PC-9 (cell line): Measurements from ENCODE around the gene CHN1. TPM values are rescaled to one million over a fixed set of nuclear protein-coding genes. Genes with fewer than 3 reads are reported as not detected.

Experiments
- BruUV-seq: library from RNA; stranded (reverse); fragments of 400-500 nt; replicated peaks from 2 replicates; lab custom pipeline; 2021; lab: Mats Ljungman, UMichigan
- CTCF ChIA-PET: fragments of 300-600 bp; sonication (Branson Sonifier 250); formaldehyde crosslinking; loops from one replicate; lab custom pipeline; 2022; ENCODE audit warnings: antibody characterized with exemption; lab: Charles Lee
- POLR2A ChIA-PET: fragments of 300-600 bp; sonication (Branson Sonifier 250); formaldehyde crosslinking; loops from one replicate; lab custom pipeline; 2022; ENCODE audit warnings: antibody characterized with exemption; ENCODE audit not compliant: unreplicated experiment; lab: Charles Lee
- DNase-seq, 2 experiments: peaks; one replicate each; pipeline versions ENCODE4 v3.0.0 to v3.0.0-alpha.2; 2015 to 2022; ENCODE audit warnings: mixed read lengths in 1 of 2
- H2AFZ ChIP-seq: fragments of 200-600 bp; sonication (generic); 2 replicates; pipeline ENCODE4 v1.8.1; 2017; ENCODE audit warnings: antibody characterized with exemption
- H3F3A ChIP-seq: fragments of 200-600 bp; sonication (generic); 2 replicates; pipeline ENCODE4 v1.8.1; 2017; ENCODE audit warnings: antibody characterized with exemption, mild to moderate bottlenecking, low read depth; ENCODE audit not compliant: insufficient read depth
- H3K27ac ChIP-seq: fragments of 200-600 bp; sonication (generic); 2 replicates; pipeline ENCODE4 v1.6.1; 2016; ENCODE audit warnings: mixed run types
- H3K27me3 ChIP-seq: fragments of 200-600 bp; sonication (generic); 2 replicates; pipeline ENCODE4 v1.6.1; 2016; ENCODE audit warnings: low read depth, mixed run types; ENCODE audit not compliant: insufficient read depth
- H3K36me3 ChIP-seq: fragments of 200-600 bp; sonication (generic); 2 replicates; pipeline ENCODE4 v1.6.1; 2016; ENCODE audit warnings: low read depth, mixed run types
- H3K4me1 ChIP-seq: fragments of 200-600 bp; sonication (generic); replicated peaks from 2 replicates; pipeline ENCODE4 v1.6.1; 2016; ENCODE audit warnings: mixed run types; ENCODE audit not compliant: insufficient read depth
- H3K4me2 ChIP-seq: fragments of 200-600 bp; sonication (generic); 2 replicates; pipeline ENCODE4 v1.6.1; 2017; ENCODE audit warnings: mixed run types
- H3K4me3 ChIP-seq: fragments of 200-600 bp; sonication (generic); 2 replicates; pipeline ENCODE4 v1.6.1; 2016; ENCODE audit warnings: mixed run types
- H3K79me2 ChIP-seq: fragments of 200-600 bp; sonication (generic); 2 replicates; pipeline ENCODE4 v1.6.1; 2017; ENCODE audit warnings: low read depth, mixed run types
- H3K9me2 ChIP-seq: fragments of 200-600 bp; sonication (generic); 2 replicates; pipeline ENCODE4 v1.8.1; 2017; ENCODE audit warnings: mild to moderate bottlenecking; ENCODE audit not compliant: insufficient read depth
- H3K9me3 ChIP-seq: fragments of 200-600 bp; sonication (generic); 2 replicates; pipeline ENCODE4 v1.8.1; 2016; ENCODE audit warnings: low read depth; ENCODE audit not compliant: insufficient read depth
- H4K20me1 ChIP-seq: fragments of 200-600 bp; sonication (generic); 2 replicates; pipeline ENCODE4 v1.8.1; 2017; ENCODE audit not compliant: insufficient read depth
- CTCF ChIP-seq: fragments of 200-600 bp; sonication (generic); conservative IDR thresholded peaks from 2 replicates; pipeline ENCODE4 v1.6.1; 2017; ENCODE audit warnings: mixed run types, antibody characterized with exemption, mild to moderate bottlenecking, moderate library complexity
- EZH2 ChIP-seq: fragments of 200-600 bp; sonication (generic); IDR thresholded peaks from 2 replicates; pipeline ENCODE4 v1.8.0; 2017; ENCODE audit warnings: antibody characterized with exemption, low read depth
- intact Hi-C: fragments of 100-400 bp; cut with micrococcal nuclease; formaldehyde crosslinking; loops from one replicate; pipeline ENCODE4 v1.10.0; 2022; ENCODE audit not compliant: unreplicated experiment
- total RNA-seq: library from RNA; stranded (reverse); gene quantifications from 2 replicates; pipeline ENCODE4 v1.2.3, GENCODE V29; 2021

The CHN1 gene
- total RNA-seq, 1 experiment from 2014 or later, result 14.0 TPM

GRCh38 chr2:174800436-174801205 lies 204.6 kb downstream of the CHN1 start:
- no TSS peak for BruUV-seq
- ChIA-PET POLR2A (interaction anchor here (0.7 kb wide), 1 partner anchor 98 kb away, joined by 4 read pairs; no protein-coding TSS in a partner anchor), CTCF (no interaction called here)
- intact Hi-C loops, result no loop called here
- H3K9me2 ChIP-seq, result no peaks in the 10 kb centered on the region
- H3K79me2 ChIP-seq, result no peaks in the 10 kb centered on the region
- H3K36me3 ChIP-seq, result no peaks in the 10 kb centered on the region
- H3K27ac ChIP-seq, result no peak overlapping the region
- no peak overlapping the region for H3K4me3 ChIP-seq
- H3K9me3 ChIP-seq, result no peaks in the 10 kb centered on the region
- no peaks in the 10 kb centered on the region for H3K27me3 ChIP-seq
- H3K4me2 ChIP-seq, result no peak overlapping the region
- H4K20me1 ChIP-seq, result no peaks in the 10 kb centered on the region
- no peak overlapping the region for H2AFZ ChIP-seq
- H3K4me1 ChIP-seq, result no peaks in the 10 kb centered on the region
- TF ChIP-seq CTCF (no peak), EZH2 (no peak)
- no peaks in the 10 kb centered on the region for H3F3A ChIP-seq
- DNase-seq, result no peak

GRCh38 chr2:174798801-174799200 lies 206.4 kb downstream of the CHN1 start:
- intact Hi-C loops, result no loop called here
- POLR2A ChIA-PET, result no interaction called here
- TF ChIP-seq EZH2, result no peak
- TF ChIP-seq CTCF, result no peak
- H3K27me3 ChIP-seq, result no peaks in the 10 kb centered on the region
- H3K79me2 ChIP-seq, result no peaks in the 10 kb centered on the region
- no peaks in the 10 kb centered on the region for H3K4me1 ChIP-seq
- no peak overlapping the region for H3K27ac ChIP-seq
- H4K20me1 ChIP-seq, result no peaks in the 10 kb centered on the region
- CTCF ChIA-PET, result no interaction called here
- no peaks in the 10 kb centered on the region for H3F3A ChIP-seq
- no peaks in the 10 kb centered on the region for H3K9me2 ChIP-seq
- no peaks in the 10 kb centered on the region for H3K36me3 ChIP-seq
- H3K4me3 ChIP-seq, result no peak overlapping the region
- H2AFZ ChIP-seq, result no peak overlapping the region
- no peaks in the 10 kb centered on the region for H3K9me3 ChIP-seq
- no peak overlapping the region for H3K4me2 ChIP-seq
- no peak for DNase-seq
- BruUV-seq, result no TSS peak

GRCh38 chr2:174797781-174798276 lies 207.4 kb downstream of the CHN1 start:
- POLR2A ChIA-PET, result no interaction called here
- intact Hi-C loops, result no loop called here
- CTCF ChIA-PET, result interaction anchor here (0.7 kb wide), 1 partner anchor 9 kb away, joined by 6 read pairs; no protein-coding TSS in a partner anchor

More at GRCh38 chr2:174797781-174798276, 207.4 kb downstream of the CHN1 start:
- no TSS peak for BruUV-seq
- H3K4me1 ChIP-seq, result no peaks in the 10 kb centered on the region
- no peak overlapping the region for H3K27ac ChIP-seq
- no peaks in the 10 kb centered on the region for H3K9me2 ChIP-seq
- no peak for DNase-seq
- no peaks in the 10 kb centered on the region for H3K9me3 ChIP-seq
- no peak for TF ChIP-seq CTCF
- TF ChIP-seq EZH2, result no peak
- H4K20me1 ChIP-seq, result no peaks in the 10 kb centered on the region
- no peaks in the 10 kb centered on the region for H3K79me2 ChIP-seq
- H2AFZ ChIP-seq, result no peak overlapping the region
- no peak overlapping the region for H3K4me3 ChIP-seq
- no peaks in the 10 kb centered on the region for H3F3A ChIP-seq
- no peak overlapping the region for H3K4me2 ChIP-seq
- H3K36me3 ChIP-seq, result no peaks in the 10 kb centered on the region
- no peaks in the 10 kb centered on the region for H3K27me3 ChIP-seq
